ENCODE results near the gene DMAC2.
"Not testable (repeated sequence)": the region's sequence is repeated elsewhere in the genome, so short reads cannot be mapped to it uniquely, and the experiment has no call there.

DMAC2 gene

DNA sequence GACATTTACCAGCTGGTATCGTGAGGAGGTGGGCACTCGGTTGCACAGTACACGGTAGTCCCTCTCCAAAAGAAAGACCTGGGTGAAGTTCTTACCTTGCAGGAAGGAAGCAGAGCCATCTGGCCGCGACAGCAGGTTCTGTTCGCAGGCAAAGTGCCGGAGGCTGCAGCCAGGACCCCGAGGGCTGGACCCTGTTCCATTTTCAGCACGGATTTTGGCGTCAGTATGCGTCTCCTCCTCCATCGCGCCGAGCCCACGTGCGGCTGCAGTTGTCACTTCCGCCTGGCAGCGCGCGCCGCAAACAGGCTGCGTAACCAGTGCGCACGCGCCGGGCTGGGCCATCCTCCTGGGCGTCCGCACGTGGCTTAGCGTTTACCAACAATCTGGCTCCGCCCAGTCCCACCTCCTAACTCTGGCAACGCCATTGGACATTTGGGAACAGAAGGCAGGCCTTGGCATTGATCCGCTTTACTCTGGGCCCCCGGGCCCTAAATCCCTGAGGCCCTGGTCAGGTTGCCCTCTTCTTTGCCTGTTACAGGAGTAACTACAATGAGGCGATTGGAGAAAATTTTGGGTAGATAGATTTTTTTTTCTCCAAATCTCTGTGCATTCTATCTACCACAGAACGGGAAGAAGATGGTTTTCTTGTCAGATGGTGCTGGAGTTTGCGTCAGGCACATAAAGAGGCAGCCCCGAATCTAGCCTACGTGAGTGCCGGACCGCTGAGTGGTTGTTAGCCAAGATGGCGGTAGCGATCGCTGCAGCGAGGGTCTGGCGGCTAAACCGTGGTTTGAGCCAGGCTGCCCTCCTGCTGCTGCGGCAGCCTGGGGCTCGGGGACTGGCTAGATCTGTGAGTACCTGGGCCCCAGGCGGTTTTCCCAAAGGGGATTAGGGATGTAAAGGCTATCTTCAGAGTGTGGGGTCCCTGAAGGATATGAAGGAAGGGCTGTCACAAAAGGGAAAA is 42.3 kb downstream of the DMAC2 start, which contains the start of the genes BCKDHA and EXOSC5:
TSS of gene BCKDHA (plus strand) at position 733 of the 964 bp plus-strand sequence. CDS start at position 743, 10 bp downstream.
TSS of gene EXOSC5 (minus strand) at position 274 of the 964 bp plus-strand sequence. CDS start at position 243, 31 bp downstream.
- peak; percentile 100 for DNase-seq

DNA sequence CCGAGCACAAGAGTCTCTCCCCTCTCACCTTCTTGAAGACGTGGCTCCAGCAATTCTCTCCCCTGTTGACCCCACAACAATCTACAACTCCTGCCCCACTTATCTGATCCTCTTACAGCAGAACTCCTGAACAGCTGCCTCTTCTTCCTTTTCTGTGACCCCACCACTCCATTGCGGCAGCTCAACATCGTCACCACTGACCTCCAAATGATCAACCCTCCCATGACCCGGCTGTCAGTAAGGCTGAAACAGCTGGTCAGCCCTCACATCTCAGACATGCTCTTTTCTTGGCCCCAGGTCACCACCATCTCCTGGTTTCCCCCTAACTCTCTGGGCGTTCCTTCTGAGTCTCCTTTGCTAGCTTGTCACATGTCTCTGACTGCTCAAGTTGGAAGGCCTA is 44.4 kb downstream of the DMAC2 start:
- DNase-seq = no peak

DNA sequence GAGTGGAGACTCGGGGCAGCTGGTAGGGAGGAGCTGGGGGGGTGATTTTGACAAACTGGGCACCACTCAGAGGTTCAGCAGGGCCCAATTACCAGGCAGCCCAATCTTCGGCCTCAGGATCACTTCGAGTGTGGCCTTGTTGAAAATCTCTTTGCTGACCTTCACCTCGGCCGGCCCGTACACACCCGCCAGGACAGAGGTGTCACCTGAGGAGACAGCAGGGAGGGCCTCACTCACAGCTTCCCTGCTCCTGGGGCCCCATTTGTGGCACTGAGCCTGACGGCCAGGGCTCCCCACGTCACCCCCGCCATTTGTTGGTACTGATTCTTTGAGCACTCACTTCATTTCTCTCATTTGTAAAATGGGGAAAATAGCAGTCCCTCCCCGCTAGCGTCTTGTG is 46.9 kb downstream of the DMAC2 start:
- no peak for DNase-seq

- DNase-seq = no peak
These were observed 48.1 kb downstream of the DMAC2 start for GRCh38 chr19:41391618-41392017.

- no peak for DNase-seq
These were observed 53.3 kb downstream of the DMAC2 start for GRCh38 chr19:41386442-41386841.

GRCh38 chr19:41384351-41384750 is 55.4 kb downstream of the DMAC2 start:
- DNase-seq = no peak

DNA sequence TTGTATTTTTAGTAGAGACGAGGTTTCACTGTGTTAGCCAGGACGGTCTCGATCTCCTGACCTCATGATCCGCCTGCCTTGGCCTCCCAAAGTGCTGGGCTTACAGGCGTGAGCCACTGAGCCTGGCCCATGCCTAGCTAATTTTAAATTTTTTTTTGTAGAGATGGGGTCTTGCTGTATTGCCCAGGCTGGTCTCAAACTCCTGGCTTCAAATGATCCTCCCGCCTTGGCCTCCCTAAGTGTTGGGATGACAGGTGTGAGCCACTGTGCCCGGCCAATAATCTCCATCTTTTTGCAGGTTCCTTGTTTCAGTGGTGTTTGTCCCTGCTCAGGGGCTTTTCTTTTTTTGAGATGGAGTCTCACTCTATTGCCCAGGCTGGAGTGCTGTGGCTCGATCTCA is 58.2 kb downstream of the DMAC2 start:
- not testable (repeated sequence) for DNase-seq

All from DMS53 (cell line).